Hematopoietic multipotent progenitor cell treated with erythropoietin and hydrocortisone succinate and interleukin-3 and kit ligand, for 4 days (in vitro differentiated cells): ENCODE data around the gene S100A2.

ENCODE experiments used
- DNase-seq: peaks from one replicate; pipeline ENCODE4 v3.0.0-alpha.2; 2015

The S100A2 gene

DNA sequence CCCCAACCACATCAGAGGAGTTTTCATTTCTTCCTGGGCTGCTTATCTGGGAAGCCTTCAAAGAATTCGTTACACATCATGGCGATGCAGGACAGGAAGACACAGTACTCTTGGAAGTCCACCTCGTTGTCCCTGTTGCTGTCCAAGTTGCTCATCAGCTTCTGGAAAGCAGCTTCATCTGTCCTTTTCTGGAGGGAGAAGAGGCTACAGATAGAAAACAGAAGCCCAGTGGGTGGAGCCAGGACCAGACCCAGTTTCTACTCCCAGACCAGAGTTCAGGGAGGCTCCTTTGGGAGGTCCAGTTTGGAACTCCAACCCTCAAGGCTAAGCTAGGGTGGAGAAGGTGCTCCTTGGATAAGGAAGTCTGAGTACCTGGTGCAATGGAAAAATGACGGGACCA lies 21.9 kb downstream of the S100A2 start:
- no peak for DNase-seq

DNA sequence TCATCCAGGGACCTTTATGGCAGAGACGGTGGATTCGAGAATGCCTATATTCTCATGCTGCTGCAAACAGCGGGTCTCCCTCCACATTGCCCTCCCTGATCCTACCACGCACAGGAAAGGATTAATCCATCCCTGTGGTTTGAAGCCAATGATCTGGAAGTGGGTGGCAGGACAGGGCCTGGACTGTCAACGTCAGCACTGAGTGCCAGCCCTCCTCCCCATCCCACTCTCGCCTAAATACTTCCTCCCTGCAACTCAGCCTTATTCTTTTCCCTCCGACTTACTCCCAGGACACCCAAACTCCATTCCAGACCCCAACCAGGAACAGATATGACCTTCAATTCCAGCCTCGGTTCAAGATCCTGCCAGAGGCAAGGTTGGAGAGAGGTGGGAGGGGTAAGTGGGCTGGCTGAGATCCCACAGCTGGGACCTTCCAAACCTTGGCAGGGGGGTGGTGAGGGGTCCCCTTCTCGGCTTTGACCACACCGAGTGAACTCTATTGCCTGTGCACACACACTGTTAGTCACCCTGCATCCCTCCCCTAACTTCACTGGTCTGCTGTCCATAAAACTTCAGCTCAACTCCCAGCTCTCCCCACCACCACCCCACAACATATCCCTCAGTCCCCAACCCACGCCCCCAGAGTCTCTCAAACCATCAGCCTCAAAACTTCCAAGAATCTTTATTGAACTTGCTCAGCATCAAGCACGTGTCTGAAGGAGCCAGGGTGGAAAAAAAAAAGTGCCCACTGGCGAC lies 22.5 kb downstream of the S100A2 start:
- no peak for DNase-seq

DNA sequence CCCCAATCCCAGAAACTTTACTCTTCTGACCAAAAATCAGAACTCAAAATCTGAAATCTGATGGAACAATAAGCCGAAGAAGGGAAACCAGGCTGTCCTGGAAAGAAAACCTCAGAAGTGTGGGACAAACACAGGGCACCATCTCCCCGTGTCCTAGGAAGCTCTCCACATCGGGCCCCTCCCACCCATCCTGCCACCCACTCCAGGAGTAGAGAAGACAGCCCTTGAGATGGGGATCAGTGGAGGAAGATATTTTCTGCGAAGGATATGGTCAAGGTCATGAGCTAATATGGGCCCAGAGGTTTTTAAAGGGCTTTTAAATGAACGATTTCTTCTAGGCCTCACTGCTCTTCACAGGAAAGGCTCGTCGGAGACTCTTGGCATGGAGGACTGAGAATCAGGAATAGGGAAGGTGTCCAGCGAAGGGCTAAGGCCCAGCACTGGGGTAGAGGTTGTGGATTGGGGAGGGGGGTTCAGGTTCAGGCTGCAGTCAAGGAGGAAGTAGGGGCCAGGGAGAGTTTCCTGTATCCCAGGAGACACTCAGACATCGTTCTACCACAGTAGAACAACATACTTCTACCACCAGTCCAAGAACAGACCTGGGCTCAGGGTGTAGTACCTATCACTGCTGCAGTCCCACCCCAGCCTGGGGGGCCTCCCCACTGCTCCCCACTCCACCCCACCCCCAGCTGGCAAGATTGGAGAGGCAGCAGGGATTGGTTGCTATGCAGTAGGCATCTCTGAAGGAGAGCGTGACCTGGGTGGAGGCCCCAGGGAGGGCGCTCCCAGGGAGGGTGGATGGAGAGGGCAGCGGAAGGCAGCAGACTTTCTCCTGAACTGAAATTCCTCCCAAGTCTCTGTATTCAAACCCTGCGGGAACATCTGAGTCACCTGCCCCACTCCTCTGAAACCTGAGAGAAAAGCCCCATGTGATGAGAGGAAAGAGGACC lies 23.7 kb downstream of the S100A2 start:
- no peak for DNase-seq

DNA sequence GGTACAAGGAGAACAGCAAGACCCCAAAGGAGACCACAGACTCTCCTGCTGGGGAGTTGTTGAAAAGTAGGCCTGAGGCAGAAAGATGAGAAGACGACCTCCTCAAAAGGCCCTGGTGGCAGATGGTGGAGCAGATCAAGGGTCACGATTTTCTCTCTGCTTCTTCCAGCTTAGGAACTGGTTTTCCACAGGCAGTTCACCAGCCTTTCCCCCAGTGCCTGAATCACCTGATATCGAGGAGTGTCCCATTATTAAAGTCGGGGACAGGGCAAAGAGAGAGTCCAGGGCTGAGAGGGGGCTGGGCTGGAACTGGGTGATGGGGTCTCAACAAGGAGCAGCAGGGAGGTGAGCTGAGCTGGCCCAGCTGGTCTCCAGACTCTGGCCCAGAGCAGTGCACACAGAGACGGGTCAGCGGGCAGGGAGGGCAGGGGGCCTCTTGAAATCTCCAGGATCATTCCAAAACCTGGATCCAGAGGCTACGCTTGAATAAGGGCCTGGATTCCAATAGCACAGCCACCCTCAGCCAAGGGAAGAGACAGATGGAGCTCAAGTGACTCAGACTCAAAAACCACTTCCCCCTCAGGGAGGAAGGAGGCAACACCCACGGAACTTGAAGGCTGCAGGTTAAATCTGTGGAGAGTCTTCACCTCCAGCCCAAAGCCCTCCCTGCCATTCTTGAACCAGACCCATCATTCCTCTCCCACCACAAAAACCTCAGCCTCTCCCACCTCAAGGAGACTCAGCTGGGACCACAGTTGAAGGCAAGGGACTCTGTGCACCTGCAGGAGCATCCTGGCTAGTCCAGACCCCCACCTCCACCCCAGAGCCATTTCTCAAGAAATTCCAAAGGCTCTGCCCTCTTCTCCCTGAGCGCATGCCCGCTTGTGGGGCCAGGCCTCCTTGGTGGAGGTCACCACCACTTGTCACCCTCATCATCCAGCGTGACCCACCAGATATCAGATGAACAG lies 25.0 kb downstream of the S100A2 start, which contains the start of gene S100A5:
S100A5 (minus strand) TSS at position 541 of the 968 bp plus-strand sequence. CDS start 743 bp downstream, outside the sequence.
- DNase-seq, result peak; percentile 79

DNA sequence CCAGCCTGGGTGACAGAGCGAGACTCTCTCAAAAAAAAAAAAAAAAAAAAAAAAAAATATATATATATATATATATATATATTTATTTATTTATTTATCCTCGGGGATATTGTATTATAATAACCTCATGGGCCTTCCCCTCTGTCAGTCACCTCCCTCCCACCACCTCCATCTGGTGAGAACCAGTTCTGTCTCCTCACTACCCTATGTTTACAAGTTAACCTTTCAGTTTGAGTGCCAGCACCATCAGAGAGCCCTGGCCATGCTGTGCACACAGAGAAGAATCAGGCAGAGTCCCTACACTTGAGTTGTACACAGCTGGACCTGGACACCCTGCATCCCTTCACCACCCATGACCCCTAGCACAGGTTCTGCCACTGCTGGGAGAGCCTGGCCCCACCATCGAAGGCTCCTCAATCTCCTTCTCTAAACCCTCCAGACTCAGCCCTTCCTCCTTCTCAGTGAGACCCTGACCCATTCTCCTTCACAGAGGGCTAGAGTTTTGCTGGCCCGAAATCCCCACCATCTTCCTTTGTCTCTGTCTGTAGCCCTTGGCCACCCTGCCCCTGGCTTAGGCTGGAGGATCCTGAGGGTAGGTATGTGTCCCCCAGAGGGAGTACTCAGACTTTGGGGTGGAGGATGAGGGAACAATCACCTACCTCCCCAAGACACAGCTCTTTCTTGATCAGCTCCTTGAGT lies 26.1 kb downstream of the S100A2 start:
- DNase-seq, result no peak

DNA sequence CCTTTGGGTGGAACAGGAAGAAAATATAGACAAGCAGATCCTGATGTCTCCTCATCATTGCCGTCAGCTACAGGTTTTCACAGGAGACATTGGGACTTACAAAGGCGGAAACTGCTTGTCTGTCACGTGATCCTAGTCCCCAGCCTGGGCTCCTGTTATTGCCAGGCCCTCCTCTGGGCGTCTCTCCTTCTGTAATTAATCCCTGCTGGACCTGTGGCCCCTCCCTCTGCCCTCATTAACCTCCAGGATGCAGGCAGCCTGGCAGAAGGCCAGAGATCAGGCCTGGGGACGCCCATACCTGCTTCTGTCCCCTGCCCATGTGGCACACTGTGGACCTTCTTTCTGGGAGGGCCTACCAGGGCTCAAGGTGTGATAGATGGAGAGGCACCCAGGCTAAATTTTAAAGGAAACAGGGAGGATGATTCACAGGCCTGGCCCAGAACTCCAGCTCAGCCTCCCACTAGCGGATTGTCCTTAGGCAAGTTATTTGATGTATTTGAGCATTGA lies 27.3 kb downstream of the S100A2 start:
- DNase-seq, result peak; percentile 46

DNA sequence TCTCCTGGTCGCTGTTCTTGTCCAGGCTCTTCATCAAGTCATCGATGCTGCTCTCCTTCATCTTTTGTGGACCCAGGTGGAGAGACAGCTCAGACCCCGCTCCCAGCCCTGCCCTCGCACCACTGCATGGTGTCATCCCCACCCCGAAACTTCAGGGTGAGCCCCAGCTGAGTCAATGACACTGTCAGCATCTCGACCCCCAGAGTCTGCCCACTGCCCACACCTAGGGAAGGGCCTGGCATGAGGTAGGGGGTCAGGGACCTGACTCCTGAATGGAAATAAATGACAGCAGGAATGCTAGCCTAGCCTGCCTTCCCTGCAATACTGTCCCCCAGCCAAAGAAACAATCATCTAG lies 28.3 kb downstream of the S100A2 start:
- DNase-seq, result no peak

DNA sequence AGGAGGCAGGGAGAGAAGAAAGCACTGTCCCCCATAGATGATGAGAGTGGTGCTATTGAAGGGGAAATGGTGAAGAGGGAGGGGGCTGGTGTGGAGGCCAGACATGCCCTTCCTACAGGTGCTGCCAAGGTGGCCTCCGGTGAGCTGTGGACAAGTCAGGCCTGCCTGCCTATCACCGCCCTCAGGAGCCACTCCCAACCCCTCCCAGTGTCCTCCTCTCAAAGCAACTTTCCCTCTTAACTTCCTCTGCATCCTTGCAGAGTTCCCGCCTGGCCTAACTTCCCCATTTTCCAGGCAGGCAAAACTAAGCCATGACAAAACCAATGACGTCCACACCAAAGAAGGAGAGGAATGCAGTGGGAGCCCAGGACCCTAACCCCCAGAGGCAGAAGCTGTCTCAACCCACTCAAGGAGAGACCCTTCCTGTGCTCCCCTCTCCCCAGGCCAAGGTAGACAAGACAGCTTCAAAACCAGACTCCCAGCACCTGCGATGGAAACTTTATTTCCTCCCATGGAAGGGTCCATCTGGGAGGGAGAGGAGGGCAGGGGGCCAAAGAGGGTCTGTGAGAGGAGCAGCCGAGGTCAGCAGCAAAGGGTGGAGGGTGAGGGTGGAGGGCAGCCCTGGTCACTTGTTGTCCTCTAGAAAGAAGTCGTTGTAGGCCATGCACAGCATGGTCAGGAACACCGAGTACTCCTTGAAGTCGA lies 28.8 kb downstream of the S100A2 start:
- no peak for DNase-seq

DNA sequence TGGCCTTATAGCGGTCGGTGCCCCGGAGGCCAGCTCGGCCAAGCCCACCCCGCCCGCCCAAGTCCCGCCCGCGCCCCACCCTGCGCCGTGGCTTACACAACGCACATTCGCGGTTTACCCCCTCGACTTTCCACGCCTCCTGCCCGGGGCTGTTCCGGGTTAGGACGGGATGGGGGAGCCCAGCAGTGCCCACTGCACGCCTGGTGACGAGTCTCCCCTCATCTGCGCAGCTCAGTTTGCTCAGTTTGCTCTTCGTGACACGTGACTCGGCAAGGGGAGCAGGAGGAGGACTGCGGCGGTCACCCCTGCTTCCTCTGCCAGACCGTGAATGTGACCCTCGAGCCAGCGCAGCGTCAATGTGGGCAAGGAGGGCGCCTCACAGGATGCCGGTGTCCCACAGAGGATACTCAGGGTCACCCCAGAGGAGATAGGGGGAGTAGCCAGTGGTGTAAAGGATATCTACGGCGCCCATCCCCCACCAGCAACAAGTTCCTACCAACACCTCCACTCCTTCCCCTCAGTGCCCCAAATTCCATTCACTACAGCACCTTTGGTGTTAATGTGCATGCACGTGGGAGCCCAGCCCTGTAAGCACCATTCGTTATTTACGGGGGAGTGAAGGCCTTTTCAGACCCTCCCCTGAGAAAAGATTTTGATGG lies 29.5 kb downstream of the S100A2 start:
- DNase-seq, result peak; percentile 97

DNA sequence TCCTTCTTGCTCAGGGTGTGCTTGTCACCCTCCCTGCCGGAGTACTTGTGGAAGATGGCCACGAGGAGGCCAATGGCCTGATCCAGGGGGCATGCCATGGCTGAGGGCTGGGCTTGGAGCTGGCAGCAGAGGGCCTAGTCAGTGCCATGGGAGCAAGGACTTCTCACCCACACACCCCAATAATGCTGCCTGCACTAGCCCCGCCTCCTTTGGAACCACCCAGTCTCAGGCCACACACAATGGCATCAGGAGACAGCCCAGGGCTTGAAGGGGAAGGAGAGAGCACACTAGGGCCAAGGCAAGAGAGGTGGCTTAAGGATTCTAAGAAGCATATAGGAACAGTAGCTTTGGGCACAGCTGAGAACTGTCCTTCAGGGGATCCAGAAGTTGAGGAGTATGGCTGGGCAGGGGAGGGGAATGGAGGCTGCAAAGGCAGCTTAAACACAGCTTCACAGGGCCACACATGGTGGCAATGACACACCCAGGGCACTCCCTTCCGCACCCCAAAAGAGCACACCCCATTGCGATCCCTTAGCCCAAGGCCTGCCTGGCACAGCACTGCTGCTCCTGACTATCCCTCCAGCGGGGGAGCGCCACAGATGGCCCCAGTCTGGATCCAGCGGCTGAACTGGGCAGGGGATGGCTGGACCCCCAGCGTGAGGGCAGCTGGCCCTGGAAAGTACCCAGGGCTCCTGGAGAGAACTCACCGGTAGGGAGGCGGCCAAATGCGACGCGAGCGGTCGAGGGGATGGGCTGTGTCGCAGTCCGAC lies 30.2 kb downstream of the S100A2 start, which contains the start of gene S100A6:
S100A6 (minus strand) TSS at position 750 of the 770 bp plus-strand sequence; CDS start at position 98, 652 bp downstream.
- peak; percentile 86 for DNase-seq

DNA sequence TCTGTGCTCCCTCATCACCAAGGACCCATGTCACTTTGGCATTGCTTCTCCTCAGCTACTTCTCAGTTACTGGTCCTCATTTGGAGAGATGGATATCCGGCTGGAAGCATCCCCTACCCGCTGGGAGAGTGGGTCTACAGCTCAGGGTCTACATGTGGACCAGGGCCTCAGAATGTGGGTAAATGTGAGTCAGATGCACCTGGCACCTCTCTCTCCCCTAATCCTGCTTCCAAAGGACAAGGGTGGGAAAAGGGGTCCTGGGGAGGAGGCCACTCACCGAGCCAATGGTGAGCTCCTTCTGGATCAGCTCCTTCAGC lies 30.8 kb downstream of the S100A2 start:
- DNase-seq, result no peak

DNA sequence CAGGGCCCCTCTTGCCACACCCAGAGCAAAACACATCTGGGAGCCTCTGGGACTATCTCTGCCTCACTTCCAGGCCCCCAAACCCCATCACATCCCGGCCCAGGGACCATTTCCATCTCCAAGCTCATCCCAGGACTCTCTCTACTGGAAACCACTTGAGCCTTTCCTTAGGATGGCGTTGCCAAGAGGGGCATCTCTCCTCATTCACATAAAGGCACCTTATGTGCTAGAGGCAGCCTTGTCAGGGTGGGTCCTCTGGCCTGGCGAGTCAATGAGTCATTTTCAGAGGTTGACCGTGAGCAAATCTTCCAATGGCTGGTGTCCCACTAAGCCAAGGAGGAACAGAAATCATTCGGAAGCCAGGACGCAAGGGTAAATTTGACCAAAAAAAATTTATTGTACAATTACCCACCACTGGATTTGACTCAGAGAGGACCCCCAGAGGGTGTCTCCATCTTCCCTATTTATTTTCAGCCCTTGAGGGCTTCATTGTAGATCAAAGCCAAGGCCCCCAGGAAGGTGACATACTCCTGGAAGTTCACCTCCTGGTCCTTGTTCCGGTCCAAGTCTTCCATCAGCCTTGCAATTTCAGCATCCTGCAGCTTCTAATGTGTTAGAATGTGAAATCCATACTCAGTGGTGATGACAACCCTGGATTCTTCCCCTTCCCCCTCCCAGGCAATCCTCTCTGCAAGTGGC lies 31.3 kb downstream of the S100A2 start:
- DNase-seq, result no peak

DNA sequence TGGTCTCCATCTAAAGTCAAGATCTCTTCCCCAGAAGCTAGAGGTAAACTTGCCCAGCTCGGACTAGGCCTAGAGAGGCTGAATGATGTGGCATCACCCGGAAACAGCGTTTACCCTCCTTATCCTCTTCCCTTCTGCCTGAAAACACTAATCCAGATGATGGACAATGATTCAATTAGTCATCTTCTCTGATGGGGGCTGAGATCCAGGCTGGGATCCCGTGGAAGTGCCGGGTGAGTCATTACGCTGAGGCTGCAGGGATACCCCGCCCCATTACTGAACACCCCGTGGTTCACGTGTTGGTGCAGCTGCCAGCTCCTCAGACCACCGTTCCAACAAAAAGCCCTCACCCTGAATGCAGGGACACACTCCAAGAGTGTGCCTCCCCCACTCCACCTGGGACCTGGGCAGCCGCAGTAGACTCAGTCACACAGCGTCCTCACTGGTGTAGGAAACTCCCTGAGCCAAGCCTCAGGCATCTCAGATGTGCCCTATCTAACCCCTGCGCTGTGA lies 31.9 kb downstream of the S100A2 start:
- peak; percentile 41 for DNase-seq

DNA sequence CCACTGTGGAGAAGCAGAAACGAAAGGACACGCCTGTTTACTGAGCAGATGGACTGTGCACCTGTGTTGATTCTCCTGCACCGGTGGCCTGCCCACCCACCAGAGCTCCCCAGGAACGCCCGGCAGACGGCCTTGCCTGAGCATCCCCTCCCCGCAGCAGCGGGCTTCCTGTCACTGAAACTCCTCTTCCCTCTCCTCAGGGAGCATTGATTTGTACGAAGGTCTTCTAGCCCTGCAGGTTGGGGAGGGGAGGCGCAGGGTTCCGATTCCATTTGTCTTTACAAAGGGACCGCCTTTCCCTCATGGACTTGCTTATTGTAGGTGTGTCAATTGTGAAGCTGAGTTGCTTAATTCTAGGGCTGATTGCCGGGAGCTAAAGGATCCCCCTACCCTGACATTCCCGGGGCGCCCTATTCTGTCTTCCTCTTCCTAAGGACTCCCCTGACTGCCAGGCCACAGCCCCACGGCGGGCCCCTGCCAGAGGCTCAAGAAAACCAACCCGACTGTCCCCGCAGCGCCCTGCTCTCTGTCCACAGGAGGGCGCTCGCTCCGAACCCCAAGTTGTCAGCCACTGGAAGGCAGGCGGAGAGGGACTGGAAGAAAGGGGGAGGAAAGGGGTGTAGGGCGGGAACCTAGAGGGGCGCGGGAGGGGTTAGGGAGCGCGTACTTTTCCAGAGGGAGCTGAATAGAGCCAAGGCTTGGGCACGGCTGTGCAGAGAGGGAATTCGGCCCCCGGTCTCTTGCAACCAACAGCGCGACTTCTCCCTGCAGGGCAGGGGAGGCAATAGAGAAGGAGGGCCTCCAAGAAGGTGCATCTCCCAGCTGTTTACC lies 32.7 kb downstream of the S100A2 start:
- DNase-seq, result peak; percentile 95

DNA sequence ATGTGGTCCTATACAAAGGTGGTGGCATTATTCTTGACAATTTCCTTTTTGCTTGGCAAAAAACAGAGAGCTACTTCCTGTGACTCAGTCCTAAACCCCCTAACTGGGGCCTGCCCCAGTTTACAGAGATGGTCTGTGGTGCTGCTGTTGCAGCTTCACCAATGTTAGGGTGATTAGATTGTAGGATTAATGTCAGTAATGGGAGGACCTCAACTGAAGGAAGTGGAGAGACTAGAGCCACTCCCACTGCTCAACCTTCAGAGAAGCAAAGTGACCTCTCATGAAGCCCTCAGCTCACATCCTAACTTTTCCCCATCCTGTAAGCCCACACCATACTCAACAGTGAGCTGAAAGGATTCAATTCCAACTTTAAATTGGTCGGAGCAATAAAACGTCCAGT lies 33.5 kb downstream of the S100A2 start:
- DNase-seq, result peak; percentile 93

DNA sequence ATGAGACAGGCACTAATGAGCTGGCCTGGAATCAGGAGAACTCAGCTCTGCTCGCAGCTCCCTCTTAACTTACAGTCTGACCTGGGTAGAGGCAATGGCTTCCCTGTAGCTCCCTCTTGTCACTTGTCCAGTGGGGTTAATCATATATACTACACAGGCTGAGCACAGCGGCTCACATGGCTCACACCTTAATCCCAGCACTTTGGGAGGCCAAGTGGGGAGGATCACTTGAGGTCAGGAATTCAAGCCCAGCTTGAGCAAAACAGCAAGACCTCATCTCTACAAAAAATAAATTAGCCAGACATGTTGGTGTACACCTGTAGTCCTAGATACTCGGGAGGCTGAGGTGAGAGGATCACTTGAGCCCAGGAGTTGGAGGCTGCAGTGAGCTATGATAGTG lies 34.0 kb downstream of the S100A2 start:
- DNase-seq, result no peak

DNA sequence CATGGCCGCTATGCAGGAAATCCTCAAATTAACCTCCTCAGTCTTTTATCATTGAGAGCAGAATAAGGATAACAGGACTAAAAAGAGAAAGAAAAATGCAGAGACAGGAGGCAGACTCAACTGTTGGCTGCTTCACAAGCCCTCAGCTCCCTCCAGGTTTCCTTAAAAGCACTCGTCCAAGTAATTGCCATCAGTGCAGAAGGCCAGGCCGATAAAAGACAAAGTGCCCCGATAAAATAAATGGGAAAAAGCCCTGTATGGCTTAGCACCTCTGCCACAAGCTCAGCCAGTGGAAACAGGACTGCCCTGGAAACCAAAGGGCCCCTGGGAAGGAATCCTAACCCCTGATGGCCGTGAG lies 38.0 kb downstream of the S100A2 start:
- no peak for DNase-seq

DNA sequence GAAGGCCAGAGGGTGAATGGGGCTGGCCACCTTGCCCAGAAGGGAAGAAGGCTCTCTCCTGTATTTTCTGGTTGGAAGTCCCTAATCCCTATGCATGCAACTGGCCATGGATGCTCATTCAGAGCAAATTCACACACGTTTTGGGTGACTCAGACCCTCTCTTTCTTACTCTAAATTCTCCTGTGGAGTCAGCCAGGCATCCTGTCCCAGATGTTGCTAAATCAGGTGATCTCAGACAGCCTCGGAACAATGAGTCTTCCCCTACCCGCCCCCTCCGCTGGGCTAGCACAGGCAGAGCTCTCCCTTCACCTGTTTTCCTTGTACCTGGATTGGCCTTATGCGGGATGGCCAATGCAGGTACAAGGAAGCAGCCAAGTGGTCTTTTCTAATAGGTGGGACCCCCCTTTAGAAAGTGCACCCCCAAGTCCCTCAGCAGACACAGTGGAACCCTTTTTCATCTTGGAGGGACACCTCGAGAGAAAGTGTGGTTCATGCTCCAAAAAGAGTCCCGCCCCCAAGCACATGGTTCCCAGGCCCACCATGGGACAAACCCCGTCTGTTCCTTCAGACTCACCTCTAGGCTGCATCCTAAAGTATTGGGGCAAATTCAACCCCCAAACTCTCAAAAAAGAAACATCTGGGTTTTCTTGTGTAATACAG lies 38.5 kb downstream of the S100A2 start:
- no peak for DNase-seq
